Activated CD8-positive, alpha-beta memory T cell treated with anti-CD3 and anti-CD28 coated beads for 36 hours (primary cell): ENCODE measurements around the gene ABCB4. TPM values are rescaled to one million over a fixed set of nuclear protein-coding genes. Genes with fewer than 3 reads are reported as not detected.

ENCODE experiments used
- CTCF ChIA-PET: fragments of 350-600 bp; sonication (Branson Sonifier 250); formaldehyde crosslinking; loops from one replicate; lab custom pipeline; 2021; ENCODE audit warnings: antibody characterized with exemption; lab: Charles Lee
- POLR2A ChIA-PET: fragments of 350-600 bp; sonication (Branson Sonifier 250); formaldehyde crosslinking; loops from one replicate; lab custom pipeline; 2021; ENCODE audit warnings: antibody characterized with exemption; lab: Charles Lee
- total RNA-seq, 2 experiments: library from RNA; stranded (reverse); gene quantifications; one replicate each; pipeline ENCODE4 v1.2.3, GENCODE V29; 2021

The ABCB4 gene
- under 1 TPM; 0.15 to 0.30 TPM for total RNA-seq

DNA sequence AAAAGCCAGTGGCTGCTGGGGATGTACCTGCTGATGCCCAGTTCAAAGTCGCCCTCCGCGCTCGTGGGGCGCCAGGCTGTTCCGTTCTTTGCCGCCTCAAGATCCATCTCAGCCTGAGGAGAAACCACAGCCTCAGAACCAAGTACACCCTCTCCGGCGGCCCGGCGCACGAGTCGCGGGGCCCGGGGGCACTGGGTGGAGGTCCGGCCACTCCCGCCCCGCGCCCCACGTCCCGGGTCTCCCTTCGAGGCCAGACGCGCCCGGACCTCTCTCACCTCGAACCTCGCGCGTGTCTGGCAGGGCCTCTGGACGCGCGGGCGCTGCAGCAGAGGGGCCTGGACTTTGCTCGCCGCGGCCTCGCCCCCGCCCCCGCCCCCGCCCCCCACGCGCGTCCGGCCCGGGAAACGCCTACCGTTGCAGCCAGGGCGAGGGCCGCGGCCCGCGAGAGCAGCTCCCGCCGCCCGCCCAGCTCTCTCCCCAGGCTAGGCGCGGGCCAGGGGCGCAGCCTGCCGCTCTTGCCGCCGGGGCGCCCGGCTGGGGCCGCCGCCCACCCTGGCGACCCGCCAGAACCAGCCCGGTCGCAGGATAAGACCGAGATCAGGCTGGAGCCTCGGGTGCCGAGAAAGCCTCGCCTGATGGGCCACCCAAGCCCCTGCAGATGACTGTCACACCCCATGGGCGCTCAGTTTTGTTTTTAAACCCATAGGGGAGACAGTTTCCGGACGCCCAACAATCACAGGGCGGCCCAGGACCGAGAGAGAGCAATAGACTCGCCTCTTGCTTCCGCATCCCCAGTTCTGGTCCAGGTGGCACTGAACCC lies at the start of gene ABCB4:
Gene ABCB4 (minus strand): TSS at position 322 of the 820 bp plus-strand sequence. CDS start 215 bp downstream, at position 107.
- CTCF ChIA-PET: no interaction called here
- POLR2A ChIA-PET: no interaction called here

DNA sequence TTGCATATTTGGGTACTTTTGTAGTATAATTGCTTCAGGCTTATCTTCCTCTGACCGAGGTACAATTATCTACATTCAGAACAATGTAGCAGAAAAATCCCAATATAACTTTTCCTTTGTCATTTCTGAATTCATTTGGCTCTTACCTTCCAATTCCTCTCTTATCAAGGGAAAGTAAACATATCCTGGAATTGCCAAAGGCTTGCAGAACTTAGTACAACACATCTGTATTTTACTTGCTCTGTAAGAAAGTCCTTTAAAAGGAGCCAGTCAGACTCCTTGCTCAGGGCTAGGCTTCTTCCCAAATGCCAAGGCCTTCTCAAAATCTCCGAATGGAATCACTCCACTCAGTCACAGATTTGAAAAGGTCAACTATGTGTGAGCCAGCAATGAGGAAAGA lies 43.3 kb upstream of the ABCB4 start:
- CTCF ChIA-PET: no interaction called here
- POLR2A ChIA-PET: no interaction called here

DNA sequence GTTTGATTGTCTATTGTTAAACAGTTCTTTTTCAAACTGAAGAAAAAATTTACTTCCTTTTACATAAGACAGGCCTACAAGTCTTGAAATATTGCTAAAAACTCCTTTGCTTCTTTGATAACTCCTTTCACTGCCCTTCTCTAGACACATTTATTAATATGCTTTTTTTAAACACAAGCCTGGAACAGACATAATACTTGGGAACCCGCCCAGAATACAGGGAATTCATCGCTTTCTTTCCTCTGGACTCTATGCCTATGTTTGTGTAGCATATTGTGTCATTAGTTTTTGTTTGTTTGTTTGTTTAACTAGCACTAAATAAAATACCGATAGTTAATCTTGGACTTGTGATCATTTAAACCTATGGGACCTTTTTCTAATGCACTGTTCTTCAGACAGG lies 42.4 kb upstream of the ABCB4 start:
- ChIA-PET CTCF (no interaction called here), POLR2A (no interaction called here)

DNA sequence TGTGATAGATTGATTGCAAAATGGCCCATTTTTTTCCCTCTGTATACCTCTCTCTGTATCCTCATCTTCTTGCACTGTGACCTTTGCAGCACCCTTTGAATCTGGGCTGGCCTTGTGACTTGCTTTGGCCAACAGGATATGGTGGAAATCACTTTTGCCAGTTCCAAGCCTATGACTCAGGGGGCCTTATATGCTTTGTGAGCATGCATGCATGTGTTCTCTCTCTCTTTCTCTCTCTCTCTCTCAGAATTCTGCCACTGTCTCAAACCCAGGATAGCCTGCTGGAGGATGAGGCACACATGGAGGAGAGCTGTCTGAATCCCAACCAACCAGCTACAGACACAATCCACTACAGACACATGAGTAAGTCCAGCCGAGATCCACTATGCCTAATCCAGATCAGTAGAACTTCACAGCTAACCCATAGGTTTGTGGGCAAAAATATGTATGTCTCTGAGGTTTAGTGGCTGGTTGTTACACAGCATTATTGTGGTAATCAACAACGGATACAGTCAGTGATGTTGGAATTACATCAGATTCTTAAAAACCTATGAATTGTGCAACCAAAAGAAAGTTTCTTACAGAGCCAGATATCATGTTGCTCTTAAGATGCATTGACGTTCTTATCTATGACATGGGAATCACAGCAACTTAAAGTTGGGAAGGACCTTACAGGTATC lies 41.8 kb upstream of the ABCB4 start:
- CTCF ChIA-PET: no interaction called here

DNA sequence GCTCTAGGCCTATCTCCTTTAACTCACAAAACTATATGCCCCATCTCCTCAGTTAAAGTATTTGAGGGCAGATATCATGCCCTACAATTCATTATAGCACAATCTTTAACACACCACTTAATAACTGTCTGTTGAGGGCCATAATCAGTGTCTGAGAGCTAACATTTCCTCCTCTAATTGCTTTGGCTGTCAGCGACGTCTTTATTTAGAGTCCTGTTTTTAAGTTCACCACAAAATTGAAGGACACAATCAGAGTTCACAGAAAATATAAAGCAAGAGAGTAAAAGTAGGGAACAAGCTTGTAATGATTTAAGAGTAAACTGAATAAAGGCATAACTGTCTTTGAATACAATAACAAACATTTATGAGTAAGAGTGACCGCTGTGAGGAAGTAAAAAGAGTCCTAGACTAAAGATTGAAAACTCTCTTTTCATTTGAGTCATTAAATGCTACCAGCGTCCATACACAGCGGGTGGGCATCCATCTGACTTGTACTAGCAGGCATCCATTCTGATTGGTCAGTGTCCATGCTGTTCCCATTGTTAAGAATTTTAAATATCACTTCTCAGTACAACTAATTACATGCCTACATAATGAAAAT lies 38.4 kb upstream of the ABCB4 start:
- ChIA-PET CTCF (no interaction called here), POLR2A (no interaction called here)

More for the DNA sequence above, 41.8 kb upstream of the ABCB4 start:
- POLR2A ChIA-PET: no interaction called here

DNA sequence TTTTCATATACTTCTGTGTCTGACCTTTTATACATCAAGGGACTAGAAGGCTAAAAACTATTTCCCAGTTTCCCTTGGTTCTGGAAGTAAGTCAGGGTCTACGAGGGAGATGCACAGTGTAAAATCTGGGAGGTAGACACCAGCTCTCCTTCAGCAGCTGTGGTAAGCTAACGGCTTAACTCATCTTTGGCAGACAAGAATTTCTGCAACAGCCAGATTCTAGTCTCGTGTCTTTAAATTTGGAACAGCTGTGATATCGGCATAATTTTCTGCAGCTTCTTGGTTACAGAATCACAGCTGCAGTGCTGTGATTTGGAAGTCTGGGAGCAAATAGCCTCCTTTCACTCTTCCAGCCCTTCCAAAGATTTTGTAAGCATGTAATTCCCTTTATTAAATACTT lies 37.4 kb upstream of the ABCB4 start:
- ChIA-PET POLR2A (no interaction called here), CTCF (no interaction called here)

DNA sequence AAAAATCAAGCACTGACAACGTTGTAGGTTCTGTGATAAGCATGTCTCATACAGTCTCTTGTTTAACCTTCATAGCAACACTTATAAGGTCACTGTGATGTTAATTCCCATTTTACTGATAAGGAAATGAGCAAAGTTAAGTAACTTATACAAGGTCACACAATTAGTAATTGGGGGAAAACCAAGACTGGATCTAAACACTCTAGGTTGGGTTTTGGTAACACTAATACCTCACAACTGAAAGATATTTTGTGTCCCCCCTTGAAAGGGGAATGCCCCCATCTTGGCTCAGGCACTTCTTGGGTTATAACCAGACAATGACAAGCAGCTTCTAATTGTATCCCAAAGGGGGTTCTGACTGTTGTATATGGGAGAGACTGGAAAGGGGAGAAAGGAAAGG lies 36.0 kb upstream of the ABCB4 start:
- POLR2A ChIA-PET: no interaction called here
- CTCF ChIA-PET: no interaction called here

DNA sequence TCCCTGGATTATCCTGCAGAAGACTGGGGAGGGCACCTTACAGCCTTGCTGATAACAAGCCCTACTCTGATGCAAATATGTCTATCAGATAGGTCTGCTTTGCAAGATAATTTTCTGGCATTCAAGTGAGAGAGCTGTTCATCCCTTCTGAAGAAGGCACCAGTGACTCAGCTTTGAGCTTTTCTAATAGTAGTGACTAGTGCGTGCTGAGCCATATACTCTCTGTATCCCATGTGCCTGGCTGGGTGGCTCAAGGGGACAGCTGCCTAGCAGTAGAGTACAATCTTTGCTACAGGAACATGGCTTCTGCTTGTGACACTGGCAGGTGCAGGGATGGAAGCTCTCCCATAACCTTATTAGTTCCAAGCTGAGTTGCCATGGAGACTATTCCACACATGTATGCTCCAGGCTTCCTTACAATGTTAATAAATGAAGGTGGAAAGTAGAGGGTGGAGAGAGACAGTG lies 35.0 kb upstream of the ABCB4 start:
- ChIA-PET CTCF (no interaction called here), POLR2A (no interaction called here)

DNA sequence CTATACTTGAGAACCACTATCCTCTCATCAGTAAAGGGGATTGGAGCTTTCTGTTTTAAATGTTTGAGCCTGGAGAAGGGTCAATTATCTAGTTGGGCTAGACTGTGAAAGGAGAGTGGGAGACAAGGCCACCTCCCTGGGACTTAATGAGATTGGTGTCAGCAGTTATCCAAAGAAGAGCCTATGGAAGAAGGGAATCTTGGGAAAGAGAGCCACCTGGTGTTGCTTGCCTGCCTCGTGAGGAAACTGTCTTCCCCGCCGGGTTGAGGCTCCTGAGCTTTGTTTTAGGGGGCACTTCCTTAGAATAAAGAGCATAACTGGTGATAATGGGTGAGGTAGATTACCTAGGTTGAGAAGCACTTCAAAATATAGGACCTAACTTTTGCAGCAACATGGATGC lies 32.0 kb upstream of the ABCB4 start:
- ChIA-PET POLR2A (no interaction called here), CTCF (no interaction called here)

DNA sequence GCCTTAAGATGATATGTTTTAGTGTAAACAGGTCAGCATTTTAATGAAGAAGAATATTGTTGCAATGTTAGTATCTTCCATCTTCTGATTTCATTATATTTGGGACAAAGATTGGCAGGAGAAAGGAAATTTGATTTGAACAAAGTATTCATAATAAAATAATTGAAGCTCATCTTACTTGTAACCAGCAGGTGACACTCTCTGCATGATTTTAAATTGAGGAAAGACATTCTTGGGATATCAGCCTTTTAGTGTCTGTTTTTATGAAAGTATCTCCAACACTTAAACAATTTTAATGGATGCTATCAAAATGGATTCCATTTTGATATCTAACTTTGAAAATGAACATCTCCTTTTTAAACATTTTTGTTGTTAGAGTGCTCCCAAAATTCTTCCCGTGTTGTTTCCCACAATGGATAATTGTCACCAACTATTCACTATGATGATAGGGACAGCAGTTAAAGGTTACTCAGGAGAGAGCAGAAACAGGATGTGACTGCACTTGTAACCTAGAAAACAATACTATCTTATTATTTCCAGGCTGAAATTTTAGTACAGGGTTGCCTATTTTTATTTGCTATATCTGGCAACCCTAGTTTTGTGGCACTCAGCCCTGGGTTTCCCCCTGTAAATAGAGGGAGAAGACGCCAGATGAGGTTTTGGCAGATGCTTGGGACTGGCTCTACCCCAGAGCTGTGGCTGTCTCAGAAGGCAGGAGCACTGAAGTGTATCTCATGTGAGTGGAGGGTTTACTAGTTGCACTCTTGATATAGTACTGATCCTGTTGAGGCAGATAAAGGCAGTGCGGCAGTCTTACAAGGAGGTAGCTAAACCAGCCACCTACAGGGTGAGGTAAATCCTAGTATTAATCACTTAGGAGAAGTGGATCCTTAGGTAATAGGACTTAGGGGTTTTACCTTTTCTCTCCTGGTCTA lies 31.0 kb upstream of the ABCB4 start:
- CTCF ChIA-PET: no interaction called here
- POLR2A ChIA-PET: no interaction called here

DNA sequence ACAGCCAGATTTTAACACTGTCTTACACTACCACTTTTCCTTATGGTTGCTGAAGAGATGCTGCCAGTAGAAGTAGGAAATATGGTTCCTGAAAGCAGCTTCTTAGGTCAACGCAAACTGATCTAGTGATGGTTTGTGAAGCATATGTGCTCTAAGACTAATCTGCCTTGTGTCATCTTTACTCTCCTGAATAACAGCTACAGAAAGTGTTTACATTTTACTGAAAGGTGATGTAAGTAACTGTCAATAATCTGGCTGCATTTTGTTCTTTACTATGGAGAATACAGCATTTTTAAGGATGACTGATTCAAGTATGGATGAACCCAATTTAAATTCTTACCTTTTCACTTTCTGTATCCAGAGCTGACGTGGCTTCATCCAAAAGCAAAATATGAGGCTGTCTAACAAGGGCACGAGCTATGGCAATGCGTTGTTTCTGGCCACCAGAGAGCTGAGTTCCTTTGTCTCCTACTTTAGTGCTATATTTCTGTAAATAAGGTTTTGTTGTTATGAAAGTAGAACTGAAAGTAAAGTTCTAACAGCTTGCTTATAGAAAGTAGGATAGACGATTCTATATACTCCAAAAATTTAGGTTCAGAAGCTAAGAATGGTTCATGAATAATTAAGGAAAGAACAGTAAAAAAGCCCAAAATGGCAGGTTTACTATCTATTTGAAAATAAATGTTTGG lies 30.2 kb upstream of the ABCB4 start:
- ChIA-PET POLR2A (no interaction called here), CTCF (no interaction called here)

DNA sequence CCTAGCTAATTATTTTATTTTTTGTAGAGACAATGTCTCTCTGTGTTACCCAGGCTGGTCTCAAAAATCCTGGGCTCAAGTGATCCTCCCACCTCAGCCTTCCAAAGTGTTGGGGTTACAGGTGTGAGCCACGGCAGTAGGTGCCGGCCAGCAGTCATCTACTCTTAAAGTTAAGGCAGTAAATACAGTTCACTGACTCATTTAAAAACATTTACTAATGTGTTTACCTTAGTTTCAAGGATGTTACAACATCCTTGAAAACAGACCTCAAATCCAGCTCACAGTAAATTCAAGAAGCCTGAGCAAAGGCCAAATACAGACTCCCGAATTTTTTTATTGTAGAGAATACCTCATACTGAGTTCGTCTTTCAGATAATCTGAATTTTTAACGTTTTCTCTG lies 29.6 kb upstream of the ABCB4 start:
- POLR2A ChIA-PET: no interaction called here
- CTCF ChIA-PET: no interaction called here

DNA sequence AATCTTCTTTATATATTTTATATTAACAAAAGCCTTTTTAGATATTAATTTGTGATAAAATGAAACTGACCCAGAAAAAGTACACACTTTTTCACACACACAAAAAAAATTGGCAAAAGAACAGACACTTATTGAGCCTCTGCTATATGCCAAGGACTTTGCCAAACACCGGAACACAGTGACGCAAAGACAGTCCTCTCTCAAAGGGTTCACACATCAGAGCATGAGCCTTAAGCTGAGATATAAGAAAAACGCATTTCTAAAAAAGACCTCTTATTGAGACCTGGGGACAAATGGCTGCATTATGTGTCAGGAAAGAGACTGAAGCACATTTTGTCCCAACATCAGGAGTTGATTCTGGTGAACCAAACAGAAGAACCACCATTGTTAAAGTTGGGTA lies 24.0 kb upstream of the ABCB4 start:
- ChIA-PET CTCF (no interaction called here), POLR2A (no interaction called here)

DNA sequence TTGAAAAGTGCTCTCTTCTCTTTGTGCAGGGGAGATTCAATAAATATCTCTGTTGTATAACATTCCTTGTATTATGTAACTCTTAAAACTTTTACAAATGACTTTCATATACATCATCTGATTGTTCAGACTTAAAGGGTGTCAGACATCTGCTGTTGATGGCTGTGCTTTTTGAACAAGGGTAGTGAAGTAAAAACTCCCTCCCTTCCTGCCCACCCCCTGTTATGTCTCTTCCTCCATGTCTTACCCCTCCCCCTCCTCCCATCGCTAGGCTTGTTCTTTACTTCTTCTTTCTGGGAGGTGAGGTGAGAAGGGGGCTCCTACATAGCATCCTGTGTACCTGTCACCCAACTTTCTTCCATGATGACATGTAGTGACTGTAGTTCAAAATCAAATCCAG lies 23.4 kb upstream of the ABCB4 start:
- ChIA-PET CTCF (no interaction called here), POLR2A (no interaction called here)

DNA sequence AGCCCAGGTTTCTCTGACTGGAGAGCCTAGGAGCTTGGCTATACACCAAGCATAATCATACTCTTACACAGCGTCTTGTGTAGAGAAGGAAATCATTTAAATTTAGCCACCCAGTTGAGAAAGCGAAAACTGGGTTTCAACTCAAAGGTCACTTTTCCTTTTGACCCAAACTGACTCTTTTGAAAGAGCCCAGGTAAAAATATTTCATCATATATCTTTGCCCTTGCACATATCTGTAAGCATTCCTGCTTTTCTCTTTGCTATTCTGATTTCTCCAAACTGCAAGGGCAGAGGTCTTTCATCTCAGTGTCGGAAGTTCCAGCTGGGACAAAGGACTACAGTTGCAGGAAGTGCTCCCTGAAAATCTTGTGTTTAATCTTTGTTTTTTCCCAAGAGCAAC lies 22.0 kb upstream of the ABCB4 start:
- ChIA-PET POLR2A (no interaction called here), CTCF (no interaction called here)

DNA sequence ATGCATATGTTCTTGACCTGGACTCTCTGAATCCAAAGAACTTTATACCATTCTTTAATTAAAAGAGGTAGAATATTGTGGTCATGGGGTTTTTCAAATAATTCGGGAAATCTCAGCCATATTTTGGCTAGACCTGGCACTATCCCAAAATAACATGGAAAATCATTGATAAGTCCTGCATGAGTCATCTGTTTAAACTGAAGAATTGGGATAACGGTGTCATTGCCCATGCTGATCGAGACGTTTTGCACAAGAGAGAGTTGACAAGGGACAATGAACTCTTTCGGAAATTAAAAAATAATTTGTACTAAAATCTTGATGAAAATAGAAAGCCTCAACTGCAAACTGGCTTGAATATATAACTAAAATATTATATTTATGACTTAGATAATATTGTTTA lies 19.9 kb upstream of the ABCB4 start:
- CTCF ChIA-PET: no interaction called here
- POLR2A ChIA-PET: no interaction called here

DNA sequence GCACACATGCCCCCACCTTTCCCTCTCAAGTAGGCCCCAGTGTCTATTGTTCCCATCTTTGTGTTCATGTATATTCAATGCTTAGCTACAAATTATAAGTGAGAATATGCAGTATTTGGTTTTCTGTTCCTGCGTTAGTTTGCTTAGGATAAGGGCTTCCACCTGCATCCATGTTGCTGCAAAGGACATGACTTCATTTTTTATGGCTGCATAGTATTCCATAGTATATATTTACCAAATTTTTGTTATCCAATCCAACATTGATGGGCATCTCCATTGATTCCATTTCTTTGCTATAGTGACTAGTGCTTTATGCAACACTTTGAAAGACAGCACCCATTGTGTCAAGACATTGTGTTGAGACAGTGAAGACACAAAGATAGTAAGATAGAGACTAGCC lies 19.0 kb upstream of the ABCB4 start:
- CTCF ChIA-PET: no interaction called here
- POLR2A ChIA-PET: no interaction called here

DNA sequence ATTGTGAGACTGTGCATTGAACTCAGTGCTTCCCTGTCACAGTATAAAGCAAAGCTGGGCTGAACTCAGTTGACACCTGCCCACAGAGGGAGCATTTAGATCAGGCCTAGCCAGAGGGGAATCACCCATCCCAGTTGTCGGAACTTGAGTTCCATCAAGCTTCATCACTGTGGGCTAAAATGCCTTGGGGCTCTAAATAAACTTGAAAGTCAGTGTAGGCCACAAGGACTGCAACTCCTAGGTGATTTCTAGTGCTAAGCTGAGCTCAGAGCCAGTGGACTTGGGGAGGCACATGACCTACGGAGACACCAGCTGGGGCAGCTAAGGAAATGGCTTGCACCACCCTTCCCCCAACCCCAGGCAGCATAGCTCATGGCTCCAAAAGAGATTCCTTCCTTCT lies 7.7 kb upstream of the ABCB4 start:
- POLR2A ChIA-PET: no interaction called here

DNA sequence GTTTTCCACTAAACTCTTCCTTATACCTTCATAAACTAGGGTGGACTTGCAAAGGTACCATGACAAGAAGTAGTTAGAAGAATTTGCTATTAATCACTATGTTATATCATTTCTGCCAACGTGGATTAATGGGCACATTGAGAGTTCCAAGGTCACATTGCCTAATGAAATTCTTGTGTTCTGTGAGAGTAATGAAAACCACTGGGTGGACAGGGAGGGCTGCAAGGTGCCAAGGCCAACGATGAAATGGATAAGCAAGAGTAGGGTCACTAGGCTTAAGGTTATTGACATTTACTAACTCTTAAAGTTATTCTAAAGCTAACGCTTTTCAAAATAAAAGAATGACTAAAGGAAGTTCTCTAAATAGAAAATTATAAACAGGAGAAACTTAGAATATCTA lies 6.6 kb upstream of the ABCB4 start:
- CTCF ChIA-PET: no interaction called here
- POLR2A ChIA-PET: no interaction called here

More for the DNA sequence above, 7.7 kb upstream of the ABCB4 start:
- CTCF ChIA-PET: no interaction called here
